Fibroblast of the conjunctiva (primary cell): ENCODE data around the gene C2orf66.

Source experiments
- DNase-seq: peaks from one replicate; pipeline ENCODE4 v3.0.0-alpha.2; 2010; ENCODE audit warnings: low read depth

C2orf66 gene

DNA sequence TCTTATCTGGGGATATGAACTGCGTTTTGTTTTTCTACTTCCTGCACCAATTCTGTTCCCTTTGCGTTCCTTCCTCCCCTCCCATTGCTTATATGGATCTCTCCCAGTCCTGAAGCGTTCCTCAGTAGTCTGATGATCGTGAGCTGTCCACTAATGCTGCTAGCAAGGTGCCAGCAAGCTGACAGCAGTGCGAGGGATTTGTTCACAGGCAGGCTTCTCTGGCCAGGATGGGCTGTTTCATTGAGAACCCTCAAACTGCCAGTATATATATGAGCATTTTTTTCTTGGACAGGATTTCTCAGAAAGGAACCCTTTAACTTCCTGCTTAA is 49.8 kb downstream of the C2orf66 start:
- no peak for DNase-seq

DNA sequence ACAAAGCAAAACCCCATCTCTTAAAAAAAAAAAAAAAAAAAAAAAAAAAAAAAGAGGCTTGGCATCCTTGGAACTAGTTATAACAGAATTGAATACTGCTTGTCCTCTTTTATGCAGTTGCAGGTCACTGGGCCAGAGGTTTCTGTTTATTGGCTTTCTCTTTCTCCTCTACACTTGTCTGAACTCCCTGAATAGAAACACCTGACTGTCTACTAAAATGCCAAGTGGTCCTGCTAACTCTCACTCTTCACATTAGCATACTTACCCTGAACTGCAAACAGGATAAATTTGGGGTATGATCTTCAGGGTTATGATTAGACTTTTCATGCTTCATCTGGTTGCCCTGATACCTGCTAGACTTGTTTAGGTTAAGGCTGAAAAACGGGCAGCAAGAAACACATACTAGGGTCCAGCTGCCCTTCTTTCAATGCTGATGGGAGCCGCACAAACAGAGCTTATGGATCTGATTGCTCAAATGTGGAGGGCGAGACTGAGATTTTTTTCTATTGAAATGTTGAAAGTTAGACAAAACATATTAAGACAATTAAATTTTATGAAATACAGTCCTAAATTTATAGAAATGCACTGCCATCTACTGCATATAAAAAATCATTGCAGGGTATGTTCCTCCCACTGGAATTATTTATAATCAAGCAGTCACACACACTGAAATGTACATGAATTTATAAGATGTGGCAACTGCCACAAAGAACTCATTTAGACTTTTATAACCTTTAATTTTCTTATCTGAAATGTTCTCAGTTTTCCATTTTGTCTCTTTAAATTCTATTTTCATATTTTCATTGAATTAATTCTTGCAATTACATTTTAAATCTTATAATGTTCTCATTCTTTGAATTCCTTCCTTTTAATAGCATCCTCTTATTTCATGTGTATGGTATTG is 50.4 kb downstream of the C2orf66 start:
- DNase-seq = peak; percentile 23
